GM12878 (cell line): ENCODE data around the gene RPL7A. TPM values are rescaled to one million over a fixed set of nuclear protein-coding genes. Genes with fewer than 3 reads are reported as not detected.

Source experiments
- ATAC-seq: fragments of 200-7000 bp; cut with Tn5 transposase; 3 replicates; pipeline ENCODE4 v1.9.1; 2020; ENCODE audit warnings: mild to moderate bottlenecking, moderate library complexity
- BruUV-seq: library from RNA; stranded (reverse); fragments of 400-500 nt; replicated peaks from 2 replicates; lab custom pipeline; 2021; lab: Mats Ljungman, UMichigan
- CTCF ChIA-PET: fragments of 300-600 bp; sonication (Branson Sonifier 250); formaldehyde crosslinking; extraction: SDS; loops from one replicate; lab custom pipeline; 2021; ENCODE audit warnings: inconsistent platforms; lab: Yijun Ruan, JAX
- POLR2A ChIA-PET: fragments of 350-600 bp; formaldehyde crosslinking; extraction: SDS; loops from one replicate; lab custom pipeline; 2021; ENCODE audit warnings: inconsistent platforms; lab: Charles Lee
- RAD21 ChIA-PET: fragments of 300-600 bp; sonication (Branson Sonifier 250); formaldehyde crosslinking; loops from one replicate; lab custom pipeline; 2023; ENCODE audit warnings: antibody characterized with exemption; ENCODE audit not compliant: unreplicated experiment; lab: Charles Lee
- SMC1A ChIA-PET: fragments of 300-600 bp; sonication (Branson Sonifier 250); formaldehyde crosslinking; loops from one replicate; lab custom pipeline; 2023; ENCODE audit not compliant: unreplicated experiment, uncharacterized antibody; lab: Charles Lee
- DNase-seq: peaks from one replicate; pipeline ENCODE4 v3.0.0-alpha.2; 2011; ENCODE audit warnings: low read depth, low spot score
- FAIRE-seq: peaks from 3 replicates; lab custom pipeline; 2011; peaks lifted over from hg19 to GRCh38; lab: Jason Lieb, UNC
- H2AFZ ChIP-seq: 2 replicates; pipeline ENCODE4 v1.6.0; 2011; ENCODE audit warnings: low read depth, low read length, control low read depth; ENCODE audit not compliant: control insufficient read depth
- H3K27ac ChIP-seq: 2 replicates; pipeline ENCODE4 v1.5.1; 2011; ENCODE audit warnings: control low read depth; ENCODE audit not compliant: control insufficient read depth, insufficient read depth
- H3K27me3 ChIP-seq, 2 experiments: replicated peaks in 1 of 2; 2 replicates each; pipeline versions ENCODE4 v1.6.0 to v1.6.1; 2011; ENCODE audit warnings: low read length in 1 of 2; ENCODE audit not compliant: control insufficient read depth in 2 of 2, insufficient read depth in 2 of 2
- H3K36me3 ChIP-seq, 2 experiments: 2 replicates each; pipeline ENCODE4 v1.5.1; 2011; ENCODE audit warnings: low read length in 1 of 2; ENCODE audit not compliant: control insufficient read depth in 2 of 2, insufficient read depth in 2 of 2
- H3K4me1 ChIP-seq: 2 replicates; pipeline ENCODE4 v1.6.1; 2011; ENCODE audit warnings: mild to moderate bottlenecking, low read length, moderate library complexity, mixed read lengths; ENCODE audit not compliant: control insufficient read depth, insufficient read depth
- H3K4me2 ChIP-seq: 2 replicates; pipeline ENCODE4 v1.6.0; 2011; ENCODE audit warnings: control low read depth; ENCODE audit not compliant: control insufficient read depth, insufficient read depth
- H3K4me3 ChIP-seq: fragments of 200-600 bp; sonication (generic); 2 replicates; pipeline ENCODE4 v1.5.1; 2016
- H3K79me2 ChIP-seq: 2 replicates; pipeline ENCODE4 v1.6.0; 2011; ENCODE audit warnings: low read length; ENCODE audit not compliant: control insufficient read depth, insufficient read depth
- H3K9ac ChIP-seq: 2 replicates; pipeline ENCODE4 v1.8.0; 2011; ENCODE audit warnings: low read length, control low read depth, mixed read lengths; ENCODE audit not compliant: control insufficient read depth, insufficient read depth
- H3K9me3 ChIP-seq: replicated peaks from 3 replicates; pipeline ENCODE4 v1.5.1; 2011; ENCODE audit warnings: mild to moderate bottlenecking, low read length; ENCODE audit not compliant: control insufficient read depth, insufficient read depth
- H4K20me1 ChIP-seq: 2 replicates; pipeline ENCODE4 v1.6.0; 2011; ENCODE audit not compliant: control insufficient read depth, insufficient read depth
- ASH2L ChIP-seq: fragments of 300-600, 200-600 bp; sonication (generic); IDR thresholded peaks from 2 replicates; pipeline ENCODE4 v1.6.1; 2017; ENCODE audit warnings: low read depth, mild to moderate bottlenecking, borderline replicate concordance
- EGR1 ChIP-seq, 2 experiments: IDR thresholded peaks; 1 replicate in 1 of 2; 2 replicates in 1 of 2; pipeline ENCODE4 v1.6.1; 2011 to 2012; ENCODE audit warnings: low read depth in 2 of 2, low read length in 2 of 2, borderline replicate concordance in 1 of 2, mild to moderate bottlenecking in 1 of 2, moderate library complexity in 1 of 2
- POLR2A ChIP-seq: IDR thresholded peaks from 2 replicates; pipeline ENCODE4 v1.6.1; 2011; ENCODE audit warnings: low read depth, mild to moderate bottlenecking, low read length
- POLR2AphosphoS5 ChIP-seq: IDR thresholded peaks from 2 replicates; pipeline ENCODE4 v1.6.1; 2011; ENCODE audit warnings: mild to moderate bottlenecking, low read length, inconsistent platforms
- RB1 ChIP-seq: fragments of 450-650 bp; formaldehyde crosslinking; IDR thresholded peaks from 2 replicates; pipeline ENCODE4 v1.6.1; 2017; ENCODE audit warnings: mild to moderate bottlenecking, borderline replicate concordance
- RFX5 ChIP-seq: IDR thresholded peaks from 2 replicates; pipeline ENCODE4 v1.6.1; 2011; ENCODE audit warnings: low read depth, low read length, improper control_type of control experiment
- SIX5 ChIP-seq: IDR thresholded peaks from 2 replicates; pipeline ENCODE4 v1.6.1; 2011; ENCODE audit warnings: mild to moderate bottlenecking, low read depth, low read length, moderate library complexity; ENCODE audit not compliant: severe bottlenecking
- ZBED1 ChIP-seq: IDR thresholded peaks from 2 replicates; pipeline ENCODE4 v1.6.1; 2016; ENCODE audit warnings: borderline replicate concordance
- WGBS: methylation state at CpG from one replicate; pipeline ENCODE4 v1.1.6; 2016; ENCODE audit warnings: low lambda C conversion rate; ENCODE audit not compliant: insufficient replicate concordance, insufficient coverage; ENCODE audit errors: missing lambda C conversion rate; 5-methylcytosine and 5-hydroxymethylcytosine counted together
- in situ Hi-C: fragments of 300-500 bp; cut with MboI; formaldehyde crosslinking; loops from 9 replicates; pipeline ENCODE4 v1.14.3; 2018; ENCODE audit warnings: mixed read lengths
- intact Hi-C: fragments of 100-400 bp; cut with micrococcal nuclease; formaldehyde crosslinking; loops from one replicate; pipeline ENCODE4 v1.14.2; 2022; ENCODE audit not compliant: unreplicated experiment
- polyA plus RNA-seq, 11 experiments: library from polyadenylated mRNA; depleted of rRNA in 4 of 11; unstranded in 6 of 11; stranded (reverse) in 5 of 11; fragments of >200 nt; fragmentation: Nextera tagmentation in 4 of 11; fragmentation: Illumina TruSeq in 1 of 11; extraction: Ambion mirVana in 4 of 11; extraction: Trizol in 1 of 11; gene quantifications; 1 replicate in 1 of 11; 2 replicates in 10 of 11; pipeline versions ENCODE4 v1.2.1 to v1.2.3, GENCODE V29; 2011 to 2016; ENCODE audit warnings: inconsistent platforms in 2 of 11, missing spikeins in 2 of 11, low read depth in 1 of 11
- total RNA-seq, 4 experiments: library from RNA; depleted of rRNA in 3 of 4; stranded (reverse); fragments of >200 nt in 3 of 4; fragmentation: Illumina TruSeq in 1 of 4; extraction: Trizol in 1 of 4; gene quantifications; 2 replicates each; pipeline versions ENCODE4 v1.2.1 to v1.2.3, GENCODE V29; 2013 to 2021
- TF ChIP-seq, protein P1 (sequence below): fragments of 450-650 bp; IDR thresholded peaks from 2 replicates; pipeline ENCODE4 v1.6.1; 2016; ENCODE audit warnings: mild to moderate bottlenecking
- TF ChIP-seq, protein P2 (sequence below): IDR thresholded peaks from 2 replicates; pipeline ENCODE4 v1.6.1; 2012; ENCODE audit warnings: low read depth, low read length, improper control_type of control experiment
- TF ChIP-seq, protein P3 (sequence below): IDR thresholded peaks from 2 replicates; pipeline ENCODE4 v1.6.1; 2011; ENCODE audit warnings: low read depth, low read length, improper control_type of control experiment, borderline replicate concordance

The RPL7A gene
- total and polyA plus RNA-seq, 10 of the 15 experiments (the other 5 are each of a cell fraction or from before 2014, with no cell fraction given): 917 to 5,193 (median 3,326) TPM

DNA sequence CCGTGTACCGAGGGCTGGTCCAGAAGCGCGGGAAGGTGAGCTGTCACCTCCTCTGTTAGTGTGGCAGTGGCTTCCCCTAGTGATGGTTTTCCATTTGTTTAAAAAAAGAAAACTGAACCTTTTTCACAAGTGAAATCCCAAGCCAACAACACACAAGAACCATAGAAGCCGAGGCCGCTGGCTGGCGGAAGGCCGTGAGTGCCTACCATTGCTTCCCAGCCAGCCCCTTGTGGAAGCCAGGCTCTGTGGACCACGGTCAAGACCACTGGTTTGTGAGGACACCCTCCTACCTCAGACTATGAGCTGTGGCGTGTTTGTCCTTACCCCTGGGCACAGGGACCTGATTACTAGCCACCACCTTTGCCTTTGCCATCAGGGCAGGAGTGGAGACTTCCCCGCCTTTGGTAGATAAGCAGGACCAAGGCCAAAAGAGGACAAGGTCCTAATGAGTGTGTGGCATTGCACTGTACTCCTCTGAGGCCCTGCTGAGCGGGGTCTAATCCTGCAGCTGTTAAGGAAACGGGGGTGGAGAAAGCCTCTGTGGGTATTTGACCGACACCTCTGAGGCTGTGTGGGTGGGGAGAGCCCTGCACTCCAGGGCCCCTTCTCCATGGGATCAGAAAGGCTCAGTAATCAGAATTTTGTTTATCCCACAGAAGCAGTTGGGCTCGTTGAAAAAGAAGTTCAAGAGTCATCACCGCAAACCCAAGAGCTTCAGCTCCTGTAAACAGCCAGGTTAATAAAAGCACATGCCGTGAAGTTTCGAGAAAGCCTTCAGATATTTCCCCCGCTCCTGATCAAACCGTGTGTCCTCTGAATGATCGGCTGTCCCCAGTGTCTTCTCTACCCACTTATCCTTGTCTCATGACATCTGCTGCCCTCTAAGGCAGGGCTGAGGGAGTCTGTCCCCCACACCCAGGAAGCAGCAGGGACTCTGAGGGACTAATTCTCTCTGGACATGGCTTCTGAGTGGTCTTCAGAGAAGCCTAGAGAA, 12.7 kb downstream of the RPL7A start:
- RAD21 ChIA-PET: no interaction called here
- DNase-seq: no peak
- H3K4me3 ChIP-seq: no peak overlapping the region
- BruUV-seq: no TSS peak
- peaks cover 28 to 39% of the 10 kb centered on the region in 2 experiments for H3K36me3 ChIP-seq
- H3K79me2 ChIP-seq: peaks cover 16% of the 10 kb centered on the region
- H4K20me1 ChIP-seq: peaks cover 1% of the 10 kb centered on the region; the same call in 1 of the 2 replicates
- H3K4me2 ChIP-seq: no peak overlapping the region
- no peaks in the 10 kb centered on the region; the same call in none of the 2 replicates for H3K4me1 ChIP-seq
- H3K9ac ChIP-seq: no peak overlapping the region
- intact Hi-C loops: no loop called here
- no peaks in the 10 kb centered on the region for H3K27me3 ChIP-seq
- POLR2A ChIA-PET: interaction anchor here (0.9 kb wide), 1 partner anchor 14 kb away, joined by 5 read pairs; no protein-coding TSS in a partner anchor
- CTCF ChIA-PET: no interaction called here
- no peak overlapping the region for H2AFZ ChIP-seq
- in situ Hi-C loops: no loop called here
- 74% methylated on average over 21 of the region's 21 CpGs for WGBS
- no peak for FAIRE-seq
- no peak overlapping the region for H3K27ac ChIP-seq
- H3K9me3 ChIP-seq: no peaks in the 10 kb centered on the region
- SMC1A ChIA-PET: no interaction called here
- ATAC-seq: no peak
- peak in 1 of 2 experiments; percentile 52; a peak in 1 of 3 replicates for TF ChIP-seq EGR1 (IDR thresholded peaks at IDR 0.05; ENCODE audit: borderline replicate concordance in 1 of 2, low read depth in 2 of 2, low read length in 2 of 2)
- TF ChIP-seq RFX5: no peak
- TF ChIP-seq, protein P1, sequence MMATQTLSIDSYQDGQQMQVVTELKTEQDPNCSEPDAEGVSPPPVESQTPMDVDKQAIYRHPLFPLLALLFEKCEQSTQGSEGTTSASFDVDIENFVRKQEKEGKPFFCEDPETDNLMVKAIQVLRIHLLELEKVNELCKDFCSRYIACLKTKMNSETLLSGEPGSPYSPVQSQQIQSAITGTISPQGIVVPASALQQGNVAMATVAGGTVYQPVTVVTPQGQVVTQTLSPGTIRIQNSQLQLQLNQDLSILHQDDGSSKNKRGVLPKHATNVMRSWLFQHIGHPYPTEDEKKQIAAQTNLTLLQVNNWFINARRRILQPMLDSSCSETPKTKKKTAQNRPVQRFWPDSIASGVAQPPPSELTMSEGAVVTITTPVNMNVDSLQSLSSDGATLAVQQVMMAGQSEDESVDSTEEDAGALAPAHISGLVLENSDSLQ: peak; percentile 63; the same call in 1 of the 2 replicates
- TF ChIP-seq POLR2A: peak; percentile 64
- TF ChIP-seq ASH2L: no peak
- TF ChIP-seq, protein P2, sequence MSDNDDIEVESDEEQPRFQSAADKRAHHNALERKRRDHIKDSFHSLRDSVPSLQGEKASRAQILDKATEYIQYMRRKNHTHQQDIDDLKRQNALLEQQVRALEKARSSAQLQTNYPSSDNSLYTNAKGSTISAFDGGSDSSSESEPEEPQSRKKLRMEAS: no peak
- TF ChIP-seq, protein P3, sequence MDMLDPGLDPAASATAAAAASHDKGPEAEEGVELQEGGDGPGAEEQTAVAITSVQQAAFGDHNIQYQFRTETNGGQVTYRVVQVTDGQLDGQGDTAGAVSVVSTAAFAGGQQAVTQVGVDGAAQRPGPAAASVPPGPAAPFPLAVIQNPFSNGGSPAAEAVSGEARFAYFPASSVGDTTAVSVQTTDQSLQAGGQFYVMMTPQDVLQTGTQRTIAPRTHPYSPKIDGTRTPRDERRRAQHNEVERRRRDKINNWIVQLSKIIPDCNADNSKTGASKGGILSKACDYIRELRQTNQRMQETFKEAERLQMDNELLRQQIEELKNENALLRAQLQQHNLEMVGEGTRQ: no peak
- no peak for TF ChIP-seq SIX5
- TF ChIP-seq POLR2AphosphoS5: peak; percentile 40
- no peak for TF ChIP-seq RB1
- TF ChIP-seq ZBED1: 0 out of 2 replicates have a peak, but pooled peaks have one; percentile 26
